Activated gamma-delta T cell (primary cell): ENCODE data around the gene MTRFR.
"Not testable (repeated sequence)": the region's sequence is repeated elsewhere in the genome, so short reads cannot be mapped to it uniquely, and the experiment has no call there.

Experiments
- DNase-seq: peaks from one replicate; lab custom pipeline; 2025; lab: John Stamatoyannopoulos, UW
- total RNA-seq, 2 donors: gene quantifications; one replicate each; lab custom pipeline; 2026; lab: John Stamatoyannopoulos, UW

Gene MTRFR
- total RNA-seq: 53.1 to 59.8 reads per million in 2 donors

- peak; percentile 98 for DNase-seq
These were observed at the start of gene MTRFR, which contains the start of gene MPHOSPH9 for GRCh38 chr12:123232807-123233504. TSS of gene MTRFR (plus strand) at chr12:123233436. CDS start at chr12:123253675, 20,239 bp downstream. TSS of gene MPHOSPH9 (minus strand) at chr12:123233141. CDS start at chr12:123230364, 2,777 bp downstream.

DNA sequence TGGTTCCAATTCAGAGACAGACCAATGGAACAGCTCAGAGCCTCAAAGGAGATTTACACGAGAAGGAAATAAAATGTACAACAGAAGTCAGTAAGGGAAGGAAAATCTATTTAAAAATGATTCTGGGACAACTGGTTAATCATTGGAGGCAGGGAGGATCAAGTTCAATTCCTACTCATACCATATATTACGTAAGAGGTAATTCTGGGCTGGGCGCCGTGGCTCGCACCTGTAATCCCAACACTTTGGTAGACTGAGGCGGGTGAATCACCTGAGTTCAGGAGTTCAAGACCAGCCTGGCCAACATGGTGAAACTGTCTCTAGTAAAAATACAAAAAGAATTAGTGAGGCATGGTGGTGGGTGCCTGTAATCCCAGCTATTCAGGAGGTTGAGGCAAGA, 45.6 kb upstream of the MTRFR start:
- DNase-seq: no peak

GRCh38 chr12:123199936-123200335, 33.3 kb upstream of the MTRFR start:
- DNase-seq: no peak

DNA sequence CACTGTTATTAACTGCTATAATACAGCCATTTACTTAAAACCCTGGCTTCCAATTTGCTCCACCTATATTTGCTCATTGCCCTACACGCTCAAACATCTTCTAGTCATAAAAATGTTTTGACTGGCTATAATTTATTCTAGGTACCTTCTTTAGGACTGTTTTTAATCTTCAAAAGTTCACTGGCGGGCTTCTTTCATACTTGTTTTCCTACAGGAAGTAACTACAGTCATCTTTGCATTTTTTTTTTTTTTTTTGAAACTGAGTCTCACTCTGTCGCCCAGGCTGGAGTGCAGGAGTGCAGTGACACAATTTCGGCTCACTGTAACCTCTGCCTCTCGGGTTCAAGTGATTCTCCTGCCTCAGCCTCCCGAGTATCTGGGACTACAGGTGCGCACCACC, 32.8 kb upstream of the MTRFR start:
- no peak for DNase-seq

- not testable (repeated sequence) for DNase-seq
These were observed 26.4 kb upstream of the MTRFR start for GRCh38 chr12:123206794-123207193.

DNA sequence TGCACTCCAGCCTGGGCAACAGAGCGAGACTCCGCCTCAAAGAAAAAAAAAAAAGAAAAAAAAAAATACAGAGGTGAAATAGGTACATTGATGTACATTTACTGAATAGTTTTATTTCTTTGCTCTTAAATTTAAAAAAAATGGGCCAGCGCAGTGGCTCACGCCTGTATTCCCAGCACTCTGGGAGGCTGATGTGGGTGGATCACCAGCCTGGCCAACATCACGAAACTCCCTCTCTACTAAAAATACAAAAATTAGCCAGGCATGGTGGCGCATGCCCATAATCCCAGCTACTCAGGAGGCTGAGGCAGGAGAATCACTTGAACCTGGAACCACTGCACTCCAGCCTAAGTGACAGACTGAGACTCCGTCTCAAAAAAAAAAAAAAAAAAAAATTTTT, 25.4 kb upstream of the MTRFR start:
- DNase-seq: not testable (repeated sequence)

DNA sequence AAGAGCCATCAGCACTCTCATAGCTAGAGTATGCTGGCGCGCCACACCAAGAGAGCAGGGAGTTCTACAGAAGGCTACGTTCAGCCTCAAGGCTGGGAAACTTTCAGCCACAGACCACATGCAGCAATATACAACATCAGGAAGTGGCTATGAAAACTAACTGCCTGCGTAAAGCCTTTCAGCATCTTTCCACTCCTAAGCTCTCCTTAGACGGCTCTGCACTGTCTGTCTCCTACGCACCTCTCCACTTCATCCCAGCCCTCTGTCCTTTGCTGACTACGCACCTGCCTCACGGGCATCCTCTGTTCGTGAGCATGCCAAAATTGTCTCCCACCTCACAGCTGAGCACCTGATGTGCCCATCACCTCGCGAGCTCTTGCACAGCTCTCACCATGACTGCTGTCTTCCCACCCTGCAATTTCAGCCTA, 10.0 kb upstream of the MTRFR start:
- DNase-seq: no peak

DNA sequence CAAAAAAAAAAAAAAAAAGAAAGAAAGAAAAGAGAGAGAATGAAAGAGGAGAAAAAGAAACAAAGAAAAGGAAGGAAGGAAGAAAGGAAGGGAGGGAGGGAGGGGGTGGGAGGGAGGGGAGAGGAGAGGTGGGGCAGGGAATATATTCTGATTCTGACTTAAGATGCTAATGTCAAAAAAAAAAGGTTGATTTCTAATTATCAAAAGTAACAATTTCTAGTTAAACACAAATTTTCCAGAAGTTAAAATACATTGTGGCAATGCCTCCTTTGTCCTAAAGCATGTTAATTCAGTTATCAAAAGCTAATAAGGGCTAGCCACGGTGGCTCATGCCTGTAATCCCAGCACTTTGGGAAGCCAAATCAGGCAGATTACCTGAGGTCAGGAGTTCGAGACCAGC, 7.8 kb upstream of the MTRFR start:
- DNase-seq: no peak

DNA sequence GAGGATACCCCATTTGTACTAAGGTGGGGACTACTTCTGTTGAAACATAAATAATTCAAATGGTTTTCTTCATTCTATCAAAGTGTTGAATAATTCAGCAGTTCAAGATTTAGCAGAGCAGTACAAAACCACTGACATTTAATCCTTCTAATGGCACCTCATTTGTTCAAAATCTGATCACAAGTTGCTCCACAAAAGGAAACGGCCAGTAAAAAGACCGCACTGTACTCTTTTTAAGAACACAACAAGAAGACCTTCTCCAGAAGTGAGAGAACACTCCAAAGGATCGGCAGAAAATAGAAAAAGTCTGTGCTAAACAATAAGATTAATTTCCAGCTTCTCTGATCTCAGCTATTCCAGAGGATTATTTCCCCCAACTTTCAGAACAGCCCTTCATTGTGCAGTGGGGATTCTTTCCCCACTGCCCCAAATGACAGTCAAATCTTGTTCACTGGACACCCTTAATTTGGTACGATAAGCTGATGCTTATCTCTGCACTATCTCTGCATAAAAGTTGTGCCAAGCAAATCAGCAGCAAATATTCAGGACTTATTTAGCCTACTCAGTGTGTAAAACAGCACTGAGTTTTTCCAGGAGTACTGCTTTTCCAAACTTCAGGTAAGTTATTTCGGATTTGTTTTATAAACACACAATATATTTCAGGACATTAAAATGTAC, 5.5 kb upstream of the MTRFR start:
- no peak for DNase-seq

GRCh38 chr12:123229051-123229450, 4.2 kb upstream of the MTRFR start:
- no peak for DNase-seq

GRCh38 chr12:123231931-123232330, 1.3 kb upstream of the MTRFR start:
- no peak for DNase-seq

GRCh38 chr12:123232472-123232806, 797 bp upstream of the MTRFR start:
- no peak for DNase-seq

- DNase-seq: no peak
These were observed 471 bp downstream of the MTRFR start for GRCh38 chr12:123233505-123234308.

GRCh38 chr12:123237646-123238329, 4.6 kb downstream of the MTRFR start:
- no peak for DNase-seq

- no peak for DNase-seq
These were observed 5.1 kb downstream of the MTRFR start for GRCh38 chr12:123238330-123238682.

DNA sequence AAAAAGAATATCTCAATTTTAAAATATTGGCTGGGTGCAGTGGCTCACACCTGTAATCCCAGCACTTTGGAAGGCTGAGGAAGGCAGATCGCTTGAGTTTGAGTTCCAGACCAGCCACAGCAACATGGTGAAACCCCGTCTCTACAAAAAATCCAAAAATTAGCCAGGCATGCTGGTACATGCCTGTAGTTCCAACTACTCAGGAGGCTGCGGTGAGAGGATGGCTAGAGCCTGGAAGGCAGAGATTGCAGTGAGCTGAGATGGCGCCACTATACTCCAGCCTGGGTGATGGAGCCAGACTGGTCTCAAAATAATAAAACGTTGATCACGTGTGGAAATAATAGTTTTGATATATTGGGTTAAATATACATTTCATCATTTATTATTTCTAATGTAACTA, 5.7 kb downstream of the MTRFR start:
- no peak for DNase-seq

GRCh38 chr12:123242116-123242904, 9.1 kb downstream of the MTRFR start:
- DNase-seq: no peak

DNA sequence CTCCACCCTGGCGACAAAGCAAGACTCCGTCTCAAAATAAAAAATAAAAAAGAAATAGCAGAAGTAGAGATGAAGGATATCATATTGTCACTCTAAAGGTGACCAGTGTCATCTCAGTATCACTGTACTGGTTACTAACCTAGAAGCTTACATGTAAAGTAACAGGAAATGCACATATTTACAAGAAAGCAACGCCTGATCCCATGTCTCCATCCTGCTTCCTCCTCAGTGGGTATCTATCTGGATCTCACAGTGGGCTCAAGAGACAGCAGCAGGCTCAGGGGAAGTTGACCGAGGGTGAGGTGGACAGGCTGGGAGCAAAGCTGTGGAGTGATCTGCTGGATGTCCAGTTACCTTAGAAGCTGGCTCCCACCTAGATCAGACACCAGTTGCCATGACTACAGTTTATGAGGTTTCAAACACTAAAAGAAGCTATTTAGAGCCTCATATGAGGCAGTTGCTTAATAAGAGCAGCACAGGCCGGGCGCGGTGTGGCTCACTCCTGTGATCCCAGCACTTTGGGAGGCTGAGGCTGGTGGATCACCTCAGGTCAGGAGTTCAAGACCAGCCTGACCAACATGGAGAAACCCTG, 10.5 kb downstream of the MTRFR start:
- no peak for DNase-seq

- no peak for DNase-seq
These were observed 12.4 kb downstream of the MTRFR start for GRCh38 chr12:123245678-123246077.

DNA sequence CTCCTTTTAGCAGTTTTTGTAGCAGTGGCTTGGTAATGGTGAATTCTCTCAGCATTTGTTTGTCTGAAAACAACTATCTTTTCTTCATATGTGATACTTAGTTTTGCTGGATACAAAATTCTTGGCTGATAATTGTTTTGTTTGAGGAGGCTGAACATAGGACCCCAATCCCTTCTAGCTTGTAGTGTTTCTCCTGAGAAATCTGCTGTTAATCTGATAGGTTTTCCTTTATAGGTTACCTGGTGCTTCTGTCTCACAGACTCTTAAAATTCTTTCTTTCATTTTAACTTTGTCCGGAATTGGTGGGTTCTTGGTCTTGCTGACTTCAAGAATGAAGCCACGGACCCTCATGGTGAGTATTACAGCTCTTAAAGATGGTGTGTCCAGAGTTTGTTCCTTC, 14.9 kb downstream of the MTRFR start:
- DNase-seq: not testable (repeated sequence)
